Measurements from ENCODE around the gene SPEM2. TPM values are rescaled to one million over a fixed set of nuclear protein-coding genes. Genes with fewer than 3 reads are reported as not detected.
"Not testable (repeated sequence)": the region's sequence is repeated elsewhere in the genome, so short reads cannot be mapped to it uniquely, and the experiment has no call there.

The SPEM2 gene
- total RNA-seq, 3 donors from 2014 or later = not detected

GRCh38 chr17:7463372-7463846 is 38.0 kb downstream of the SPEM2 start:
- DNase-seq (no peak), ATAC-seq (no peak)
- no peak overlapping the region for H3K4me3 Mint-ChIP-seq
- peaks cover 6% of the 10 kb centered on the region for H3K4me1 Mint-ChIP-seq (ENCODE audit: low read depth)
- no peaks in the 10 kb centered on the region for H3K27me3 Mint-ChIP-seq (ENCODE audit: low read depth)
- peaks cover 4% of the 10 kb centered on the region for H3K36me3 Mint-ChIP-seq (ENCODE audit: insufficient read depth)
- no peaks in the 10 kb centered on the region for H3K9me3 Mint-ChIP-seq

DNA sequence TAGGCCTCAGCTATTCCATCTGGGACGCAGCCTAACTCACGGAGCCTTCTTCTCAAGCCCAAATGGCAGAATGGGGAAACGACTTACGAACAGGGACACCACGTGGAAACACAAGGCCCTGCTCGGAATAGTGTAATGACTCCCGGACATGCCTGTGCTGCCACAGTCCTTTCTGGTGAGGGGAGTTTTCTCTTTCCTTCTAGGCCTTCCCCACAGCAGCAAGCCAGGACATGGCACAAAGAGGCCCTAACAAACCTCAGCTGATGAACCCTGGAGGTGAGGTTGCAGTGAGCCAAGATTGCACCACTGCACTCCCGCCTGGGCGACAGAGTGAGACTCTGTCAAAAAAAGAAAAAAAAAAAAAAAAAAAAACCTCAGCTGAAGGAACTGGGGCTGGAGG is 38.7 kb downstream of the SPEM2 start:
- Mint-ChIP-seq H3K27me3 (ENCODE audit: low read depth) (no peaks in the 10 kb centered on the region), H3K9me3 (no peaks in the 10 kb centered on the region), H3K36me3 (ENCODE audit: insufficient read depth) (peaks cover 4% of the 10 kb centered on the region), H3K4me3 (no peak overlapping the region), H3K4me1 (ENCODE audit: low read depth) (peaks cover 10% of the 10 kb centered on the region)
- DNase-seq (no peak), ATAC-seq (no peak)

GRCh38 chr17:7465597-7466275 is 40.3 kb downstream of the SPEM2 start:
- peaks cover 10% of the 10 kb centered on the region for H3K4me1 Mint-ChIP-seq (ENCODE audit: low read depth)
- H3K27me3 Mint-ChIP-seq (ENCODE audit: low read depth) = no peaks in the 10 kb centered on the region
- ATAC-seq (no peak), DNase-seq (no peak)
- H3K36me3 Mint-ChIP-seq (ENCODE audit: insufficient read depth) = peaks cover 4% of the 10 kb centered on the region
- no peaks in the 10 kb centered on the region for H3K9me3 Mint-ChIP-seq
- no peak overlapping the region for H3K4me3 Mint-ChIP-seq

- H3K36me3 Mint-ChIP-seq (ENCODE audit: insufficient read depth) = peaks cover under 1% of the 10 kb centered on the region
These were observed 40.9 kb downstream of the SPEM2 start for GRCh38 chr17:7466318-7466638.

GRCh38 chr17:7466639-7467341 is 41.4 kb downstream of the SPEM2 start:
- no peak for ATAC-seq

More at GRCh38 chr17:7466318-7466638, 40.9 kb downstream of the SPEM2 start:
- Mint-ChIP-seq H3K4me3 (no peak overlapping the region), H3K4me1 (ENCODE audit: low read depth) (peaks cover 11% of the 10 kb centered on the region), H3K27me3 (ENCODE audit: low read depth) (no peaks in the 10 kb centered on the region), H3K9me3 (no peaks in the 10 kb centered on the region)
- ATAC-seq (no peak), DNase-seq (no peak)

GRCh38 chr17:7467498-7467897 is 42.1 kb downstream of the SPEM2 start:
- Mint-ChIP-seq H3K9me3 (no peaks in the 10 kb centered on the region), H3K4me3 (no peak overlapping the region), H3K4me1 (ENCODE audit: low read depth) (peaks cover 20% of the 10 kb centered on the region), H3K36me3 (ENCODE audit: insufficient read depth) (no peaks in the 10 kb centered on the region), H3K27me3 (ENCODE audit: low read depth) (no peaks in the 10 kb centered on the region)
- DNase-seq = no peak
- no peak for ATAC-seq

More at GRCh38 chr17:7466639-7467341, 41.4 kb downstream of the SPEM2 start:
- no peak overlapping the region for H3K4me3 Mint-ChIP-seq
- DNase-seq = no peak
- H3K27me3 Mint-ChIP-seq (ENCODE audit: low read depth) = no peaks in the 10 kb centered on the region
- H3K4me1 Mint-ChIP-seq (ENCODE audit: low read depth) = peaks cover 17% of the 10 kb centered on the region
- no peaks in the 10 kb centered on the region for H3K9me3 Mint-ChIP-seq
- H3K36me3 Mint-ChIP-seq (ENCODE audit: insufficient read depth) = no peaks in the 10 kb centered on the region

DNA sequence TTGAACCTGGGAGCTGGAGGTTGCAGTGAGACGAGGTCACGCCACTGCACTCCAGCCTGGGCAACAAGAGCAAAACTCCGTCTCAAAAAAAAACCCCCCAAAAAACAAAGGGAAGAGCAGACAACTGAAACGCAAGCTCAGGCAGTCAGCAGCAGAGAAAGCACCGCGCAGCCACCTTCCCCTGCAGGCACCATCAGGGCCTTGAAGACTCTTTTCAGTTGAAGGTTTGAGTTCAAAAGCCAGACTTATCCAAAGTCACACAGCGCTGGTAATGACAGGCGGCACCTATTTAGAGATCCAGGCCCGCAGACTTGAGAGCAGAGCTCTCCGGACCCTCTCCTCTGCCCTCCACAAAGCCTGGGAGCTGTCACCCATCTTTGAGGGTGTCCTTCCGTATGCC is 42.9 kb downstream of the SPEM2 start:
- Mint-ChIP-seq H3K27me3 (ENCODE audit: low read depth) (no peaks in the 10 kb centered on the region), H3K9me3 (no peaks in the 10 kb centered on the region), H3K4me1 (ENCODE audit: low read depth) (peaks cover 20% of the 10 kb centered on the region), H3K36me3 (ENCODE audit: insufficient read depth) (no peaks in the 10 kb centered on the region), H3K4me3 (no peak overlapping the region)
- DNase-seq (no peak), ATAC-seq (no peak)

GRCh38 chr17:7468804-7469389 is 43.5 kb downstream of the SPEM2 start:
- Mint-ChIP-seq H3K27me3 (ENCODE audit: low read depth) (no peaks in the 10 kb centered on the region), H3K4me3 (no peak overlapping the region), H3K36me3 (ENCODE audit: insufficient read depth) (no peaks in the 10 kb centered on the region), H3K9me3 (no peaks in the 10 kb centered on the region), H3K4me1 (ENCODE audit: low read depth) (peaks cover 24% of the 10 kb centered on the region)
- DNase-seq = no peak
- ATAC-seq = no peak

DNA sequence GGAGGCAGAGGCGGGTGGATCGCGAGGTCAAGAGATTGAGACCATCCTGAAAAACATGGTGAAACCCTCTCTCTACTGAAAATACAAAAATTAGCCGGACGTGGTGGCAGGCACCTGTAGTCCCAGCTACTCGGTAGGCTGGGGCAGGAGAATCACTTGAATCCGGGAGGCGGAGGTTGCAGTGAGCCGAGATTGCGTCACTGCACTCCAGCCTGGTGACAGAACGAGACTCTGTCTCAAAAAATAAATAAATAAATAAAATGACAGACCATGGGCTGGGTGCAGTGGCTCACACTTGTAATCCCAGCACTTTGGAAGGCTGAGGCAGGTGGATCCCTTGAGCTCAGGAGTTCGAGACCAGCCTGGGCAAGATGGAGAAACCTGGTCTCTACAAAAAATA is 44.4 kb downstream of the SPEM2 start:
- H3K27me3 Mint-ChIP-seq (ENCODE audit: low read depth); ATAC-seq; H3K9me3 Mint-ChIP-seq; H3K36me3 Mint-ChIP-seq (ENCODE audit: insufficient read depth); H3K4me3 Mint-ChIP-seq; DNase-seq: not testable (repeated sequence)
- peaks cover 26% of the 10 kb centered on the region for H3K4me1 Mint-ChIP-seq (ENCODE audit: low read depth)

DNA sequence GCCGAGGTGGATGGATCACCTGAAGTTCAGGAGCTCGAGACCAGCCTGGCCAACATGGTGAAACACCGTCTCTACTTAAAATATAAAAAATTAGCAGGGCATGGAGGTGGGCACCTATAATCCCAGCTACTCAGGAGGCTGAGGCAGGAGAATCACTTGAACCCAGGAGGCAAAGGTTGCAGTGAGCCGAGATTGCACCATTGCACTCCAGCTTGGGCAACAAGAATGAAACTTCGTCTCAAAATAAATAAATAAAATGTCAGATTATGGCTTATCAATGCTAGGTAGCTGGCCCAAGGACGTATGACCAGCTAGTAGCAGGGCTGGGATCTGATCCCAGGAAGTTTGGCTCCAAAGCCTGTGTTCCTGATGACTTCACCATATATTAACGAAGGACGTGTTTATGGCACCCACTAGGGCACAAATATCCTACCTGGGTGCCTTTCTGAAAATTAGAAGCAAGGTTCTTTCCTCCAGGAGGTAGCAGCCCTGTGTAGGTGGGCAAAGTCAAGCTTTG is 45.1 kb downstream of the SPEM2 start:
- ATAC-seq; DNase-seq; H3K36me3 Mint-ChIP-seq (ENCODE audit: insufficient read depth); H3K9me3 Mint-ChIP-seq; H3K27me3 Mint-ChIP-seq (ENCODE audit: low read depth); H3K4me3 Mint-ChIP-seq: not testable (repeated sequence)
- peaks cover 26% of the 10 kb centered on the region for H3K4me1 Mint-ChIP-seq (ENCODE audit: low read depth)

DNA sequence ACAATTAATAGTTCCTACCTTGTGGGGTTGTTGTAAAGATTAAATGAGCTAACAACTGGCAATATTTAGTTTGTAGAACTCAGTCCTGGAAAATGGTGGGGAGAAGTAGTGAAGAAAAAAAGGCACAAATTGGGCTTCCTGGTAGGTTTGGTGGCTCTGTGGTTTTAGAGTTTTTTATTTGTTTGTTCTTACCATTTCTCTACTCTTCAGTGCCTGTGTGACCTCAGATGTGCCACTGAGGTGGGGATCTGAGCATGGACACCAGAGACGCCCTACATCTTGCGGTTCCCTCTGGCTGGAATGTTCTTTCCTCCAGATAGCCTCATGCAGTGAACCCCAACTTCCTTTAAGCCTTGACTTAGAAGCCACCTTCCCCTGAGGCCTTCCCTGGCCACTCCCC is 46.3 kb downstream of the SPEM2 start:
- no peaks in the 10 kb centered on the region for H3K27me3 Mint-ChIP-seq (ENCODE audit: low read depth)
- no peak for ATAC-seq
- H3K9me3 Mint-ChIP-seq = no peaks in the 10 kb centered on the region
- H3K4me1 Mint-ChIP-seq (ENCODE audit: low read depth) = peaks cover 37% of the 10 kb centered on the region
- H3K4me3 Mint-ChIP-seq = no peak overlapping the region
- H3K36me3 Mint-ChIP-seq (ENCODE audit: insufficient read depth) = no peaks in the 10 kb centered on the region
- DNase-seq = no peak

DNA sequence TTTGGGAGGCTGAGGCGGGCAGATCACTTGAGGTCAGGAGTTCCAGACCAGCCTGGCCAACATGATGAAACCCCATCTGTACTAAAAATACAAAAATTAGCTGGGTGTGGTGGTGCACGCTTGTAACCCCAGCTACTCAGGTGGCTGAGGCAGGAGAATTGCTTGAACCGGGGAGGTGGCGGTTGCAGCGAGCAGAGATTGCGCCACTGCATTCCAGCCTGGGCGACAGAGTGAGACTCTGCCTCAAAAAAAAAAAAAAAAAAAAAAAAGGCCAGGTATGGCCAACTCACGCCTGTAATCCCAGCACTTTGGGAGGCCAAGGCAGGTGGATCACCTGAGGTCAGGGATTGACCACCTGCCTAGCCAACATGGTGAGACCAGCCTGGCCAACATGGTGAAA is 49.4 kb downstream of the SPEM2 start:
- not testable (repeated sequence) for H3K9me3 Mint-ChIP-seq

DNA sequence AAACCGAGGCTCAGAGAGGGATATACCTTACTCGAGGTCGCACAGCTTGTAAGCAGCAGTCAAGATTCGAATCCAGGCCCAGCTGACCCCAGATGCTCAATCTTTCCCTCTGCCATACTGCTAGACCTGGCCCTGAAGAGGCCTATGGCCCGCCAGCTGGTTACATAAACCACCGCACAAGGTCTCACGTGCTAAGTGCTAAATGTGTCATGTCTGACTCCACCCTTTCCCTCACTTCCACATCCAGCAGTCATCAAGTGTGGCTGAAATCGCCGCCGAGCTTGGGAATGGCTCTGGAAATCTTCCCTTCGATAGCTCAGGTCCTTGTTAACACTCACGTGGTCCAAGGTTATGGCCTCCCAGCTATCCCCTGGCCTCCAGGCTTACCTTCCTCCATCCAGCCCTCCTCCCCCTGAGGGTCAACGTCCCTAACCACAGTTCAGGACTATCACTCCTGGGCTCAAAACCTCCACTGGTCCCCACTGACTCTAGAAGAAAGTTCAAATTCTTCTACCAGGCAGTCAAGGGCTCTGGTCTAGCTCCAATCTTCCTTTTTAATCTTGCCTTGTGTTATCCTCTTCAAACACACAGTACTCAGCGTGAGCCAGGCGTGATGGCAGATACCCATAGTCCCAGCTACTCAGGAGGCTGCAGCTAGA is 50.5 kb downstream of the SPEM2 start:
- Mint-ChIP-seq H3K27me3 (ENCODE audit: low read depth) (no peaks in the 10 kb centered on the region), H3K9me3 (no peaks in the 10 kb centered on the region), H3K4me1 (ENCODE audit: low read depth) (peaks cover 56% of the 10 kb centered on the region), H3K4me3 (no peak overlapping the region), H3K36me3 (ENCODE audit: insufficient read depth) (no peaks in the 10 kb centered on the region)
- DNase-seq = no peak
- no peak for ATAC-seq

More for the DNA sequence above, 49.4 kb downstream of the SPEM2 start:
- H3K4me3 Mint-ChIP-seq; H3K27me3 Mint-ChIP-seq (ENCODE audit: low read depth); ATAC-seq; DNase-seq; H3K36me3 Mint-ChIP-seq (ENCODE audit: insufficient read depth): not testable (repeated sequence)
- H3K4me1 Mint-ChIP-seq (ENCODE audit: low read depth) = peaks cover 48% of the 10 kb centered on the region

DNA sequence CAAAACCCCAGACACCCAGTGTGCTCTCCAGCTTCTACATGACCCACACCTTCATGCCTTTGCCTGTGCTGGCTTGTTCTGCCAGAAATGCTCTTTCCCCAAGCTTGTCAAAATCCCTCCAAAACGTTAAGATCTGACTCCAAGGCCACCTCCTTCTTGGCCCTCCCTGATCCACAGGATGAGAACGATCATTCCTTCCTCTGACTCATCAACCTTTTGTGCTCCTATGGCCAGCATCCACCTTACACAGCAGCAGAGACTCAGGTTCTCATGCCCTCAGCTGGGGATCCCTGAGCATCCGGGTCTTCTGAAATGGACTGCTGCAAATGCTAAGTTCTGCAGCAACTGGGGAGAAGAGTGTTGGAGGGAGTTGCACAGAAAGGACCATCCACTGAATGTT is 51.1 kb downstream of the SPEM2 start:
- Mint-ChIP-seq H3K9me3 (no peaks in the 10 kb centered on the region), H3K36me3 (ENCODE audit: insufficient read depth) (no peaks in the 10 kb centered on the region), H3K4me1 (ENCODE audit: low read depth) (peaks cover 55% of the 10 kb centered on the region), H3K4me3 (no peak overlapping the region), H3K27me3 (ENCODE audit: low read depth) (no peaks in the 10 kb centered on the region)
- no peak for ATAC-seq
- DNase-seq = no peak

All from activated T-cell treated with anti-CD3 and anti-CD28 coated beads, Interleukin-2, amount 50 U/mL, for 4 hours (primary cell).